ENCODE results near the gene LRRC45.

LRRC45 gene

DNA sequence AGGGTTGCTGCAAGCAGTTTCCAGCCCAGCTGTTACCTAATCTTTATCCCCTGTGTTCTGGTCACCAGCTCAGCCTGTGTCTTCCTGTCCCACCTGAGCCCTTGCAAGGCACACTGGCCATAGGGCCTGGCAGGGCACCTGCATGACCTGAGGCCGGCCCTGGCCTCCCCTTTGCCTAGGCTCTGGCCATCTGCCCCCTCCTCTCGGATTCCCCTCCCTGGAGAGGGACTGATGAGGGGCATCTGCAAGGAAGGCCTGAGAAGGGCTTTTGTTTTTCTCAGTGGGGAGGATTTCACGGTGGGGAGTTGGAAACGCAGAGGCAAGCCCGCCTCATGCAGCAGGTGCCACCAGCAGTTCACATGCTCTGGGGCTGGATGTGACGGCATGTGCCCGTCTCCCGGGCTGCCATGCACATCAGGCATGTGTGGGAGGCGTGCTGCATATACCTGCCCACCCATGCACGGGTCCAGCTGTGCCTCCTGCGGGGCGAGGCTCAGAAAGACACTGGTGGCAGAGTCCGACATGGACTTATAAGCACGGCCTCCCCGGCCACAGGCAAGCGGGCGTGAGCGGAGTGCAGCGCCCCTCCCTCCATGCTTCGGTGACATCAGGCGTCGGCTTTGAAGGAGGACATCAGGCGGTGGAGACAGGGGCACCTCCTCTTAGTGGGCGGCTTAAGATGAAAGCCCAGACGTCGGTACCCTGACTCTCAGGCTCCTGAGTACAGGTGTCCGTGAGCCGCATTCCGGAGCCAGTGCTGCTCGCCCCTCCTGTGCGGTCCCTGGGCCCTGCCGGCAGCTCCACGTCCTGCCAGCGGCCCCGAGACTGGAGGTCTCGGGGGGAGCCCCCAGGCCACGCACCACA, 29.1 kb upstream of the LRRC45 start:
- in situ Hi-C loops (cut with MboI; ENCODE audit: low sequenced_read_pairs) = no loop called here

DNA sequence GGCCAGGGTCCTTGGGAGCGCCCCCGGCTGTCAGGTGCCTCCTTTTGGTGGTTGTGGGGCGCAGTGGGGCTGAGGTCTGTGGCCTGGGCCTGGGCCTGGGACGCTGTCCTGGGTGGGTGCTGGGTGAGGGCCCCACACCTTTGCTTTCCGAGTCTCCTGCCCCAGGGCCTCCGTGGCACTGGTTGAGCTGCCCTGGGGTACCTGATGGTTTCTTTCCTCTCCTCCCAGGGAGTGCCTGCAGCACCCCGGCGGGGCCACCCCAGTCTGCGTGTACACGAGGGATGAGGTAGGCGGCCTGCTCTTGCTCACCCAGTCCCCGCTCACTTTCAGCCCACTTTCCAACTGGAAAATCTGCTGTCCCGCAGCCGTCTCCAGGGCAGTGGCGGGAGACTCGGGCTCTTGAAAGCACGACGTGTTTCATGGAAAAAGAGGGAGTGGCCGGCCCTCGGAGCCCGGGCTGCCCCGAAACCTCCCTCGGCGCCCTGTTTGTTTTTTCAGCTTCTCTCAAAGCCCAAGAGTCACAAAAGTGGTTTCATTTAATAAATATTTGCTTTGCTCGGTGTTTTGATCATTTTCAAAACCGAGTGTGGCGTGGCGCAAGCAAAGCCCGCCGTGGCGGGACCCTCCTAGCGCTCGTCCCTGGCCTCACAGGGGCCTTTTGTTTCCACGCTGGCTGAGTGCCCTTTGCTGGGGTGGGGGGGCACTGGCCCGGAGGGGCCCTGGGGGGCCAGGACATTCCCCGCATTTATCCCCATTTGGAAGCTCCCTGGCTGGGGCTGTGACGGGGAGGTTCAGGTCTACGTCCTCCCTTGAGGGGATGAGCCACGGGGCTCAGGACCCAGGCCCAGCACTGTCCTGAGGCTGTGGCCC, 28.3 kb upstream of the LRRC45 start:
- in situ Hi-C loops (cut with MboI; ENCODE audit: low sequenced_read_pairs) = no loop called here

DNA sequence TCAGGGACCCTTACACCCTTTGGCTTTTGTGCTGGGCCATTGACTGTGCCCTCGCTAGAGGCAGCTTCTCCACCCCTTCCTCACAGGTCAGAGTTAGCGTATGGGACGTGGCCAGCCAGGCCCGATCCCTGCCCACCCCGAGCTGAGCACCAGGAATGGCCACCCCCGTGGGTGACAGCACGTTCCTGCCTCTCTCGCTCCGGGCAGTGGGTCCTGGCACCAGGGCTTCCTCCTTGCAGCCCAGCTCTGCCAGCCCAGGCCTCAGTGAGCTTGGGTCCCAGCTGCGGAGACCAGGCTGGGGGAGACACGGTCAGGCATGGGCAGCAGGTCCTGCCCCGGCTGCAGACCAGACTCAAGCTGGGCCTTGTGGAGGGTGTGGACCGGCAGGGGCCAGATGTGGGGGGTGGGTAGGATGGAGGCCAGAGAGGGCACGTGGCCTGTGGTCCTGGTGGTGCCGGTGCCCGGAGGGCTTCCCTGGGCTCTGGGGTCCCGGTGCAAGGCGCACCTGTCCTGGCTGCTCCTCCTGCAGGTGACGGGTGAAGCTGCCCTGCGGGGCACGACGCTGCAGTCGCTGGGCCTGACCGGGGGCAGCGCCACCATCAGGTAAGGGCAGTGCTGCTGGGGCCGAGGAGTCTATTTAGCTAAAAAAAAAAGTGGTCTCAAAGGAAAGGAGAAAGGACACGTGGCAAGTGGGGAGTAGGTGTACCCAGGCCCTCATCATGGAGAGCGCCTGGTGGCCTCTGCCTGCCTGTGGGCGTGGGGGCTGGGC, 27.5 kb upstream of the LRRC45 start:
- in situ Hi-C loops (cut with MboI; ENCODE audit: low sequenced_read_pairs) = no loop called here

DNA sequence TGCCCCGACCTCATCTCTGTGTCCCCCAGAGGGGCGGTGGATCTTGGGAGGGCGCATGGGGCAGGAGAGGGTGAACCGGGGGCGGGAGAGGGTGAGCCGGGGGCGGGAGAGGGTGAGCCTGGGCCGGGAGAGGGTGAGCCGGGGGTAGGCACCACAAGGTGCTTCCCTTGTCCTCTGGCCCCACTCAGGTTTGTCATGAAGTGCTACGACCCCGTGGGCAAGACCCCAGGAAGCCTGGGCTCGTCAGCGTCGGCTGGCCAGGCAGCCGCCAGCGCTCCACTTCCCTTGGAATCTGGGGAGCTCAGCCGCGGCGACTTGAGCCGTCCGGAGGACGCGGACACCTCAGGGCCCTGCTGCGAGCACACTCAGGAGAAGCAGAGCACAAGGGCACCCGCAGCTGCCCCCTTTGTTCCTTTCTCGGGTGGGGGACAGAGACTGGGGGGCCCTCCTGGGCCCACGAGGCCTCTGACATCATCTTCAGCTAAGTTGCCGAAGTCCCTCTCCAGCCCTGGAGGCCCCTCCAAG, 26.8 kb upstream of the LRRC45 start:
- in situ Hi-C loops (cut with MboI; ENCODE audit: low sequenced_read_pairs) = no loop called here

DNA sequence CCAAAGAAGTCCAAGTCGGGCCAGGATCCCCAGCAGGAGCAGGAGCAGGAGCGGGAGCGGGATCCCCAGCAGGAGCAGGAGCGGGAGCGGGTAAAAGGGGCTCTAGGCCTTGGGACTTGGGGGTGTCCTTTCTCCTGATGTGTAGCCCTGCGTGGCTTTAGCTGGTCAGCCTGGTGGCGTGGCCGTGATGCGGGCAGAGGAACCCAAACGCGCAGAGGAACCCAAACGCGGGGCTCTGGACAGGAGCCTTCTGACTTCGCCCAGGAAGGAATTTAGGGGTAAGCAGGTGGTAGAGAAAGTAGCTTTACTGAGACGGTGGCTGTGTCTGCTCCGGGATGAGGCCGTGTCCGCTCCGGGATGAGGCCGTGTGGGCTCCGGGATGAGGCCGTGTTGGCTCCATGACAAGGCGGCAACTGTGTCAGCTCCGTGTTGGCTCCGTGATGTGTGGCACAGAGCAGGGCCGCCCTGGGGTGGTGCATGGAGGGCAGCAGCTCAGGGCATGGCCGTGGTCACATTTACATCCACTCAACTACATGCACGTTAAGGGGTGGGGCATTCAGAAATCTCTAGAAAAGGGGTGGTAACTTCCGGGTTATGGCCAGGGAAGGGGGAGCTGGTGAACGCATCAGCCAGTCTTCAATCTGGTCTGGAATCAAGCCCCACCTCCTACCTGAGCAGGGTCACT, 26.2 kb upstream of the LRRC45 start:
- in situ Hi-C loops (cut with MboI; ENCODE audit: low sequenced_read_pairs) = no loop called here

DNA sequence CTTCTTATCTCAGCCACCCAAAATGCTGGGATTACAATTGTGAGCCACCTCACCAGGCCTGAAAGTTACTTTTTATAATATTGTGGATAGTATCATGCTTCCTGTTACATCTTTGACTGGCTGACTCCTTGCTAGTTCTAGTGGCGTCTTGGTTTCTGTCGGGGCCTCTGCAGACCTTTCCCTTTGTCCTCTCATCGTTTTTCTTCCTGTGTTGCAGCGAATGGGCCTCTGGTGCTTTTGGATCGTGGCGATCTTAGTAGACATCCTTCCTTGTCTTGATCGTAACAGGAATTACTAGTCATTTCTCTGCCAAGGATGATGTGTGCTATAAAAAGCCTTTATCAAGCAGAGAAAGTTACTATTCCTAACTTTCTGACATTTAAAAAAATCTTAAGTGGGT, 24.9 kb upstream of the LRRC45 start:
- in situ Hi-C loops (cut with MboI; ENCODE audit: low sequenced_read_pairs) = no loop called here

DNA sequence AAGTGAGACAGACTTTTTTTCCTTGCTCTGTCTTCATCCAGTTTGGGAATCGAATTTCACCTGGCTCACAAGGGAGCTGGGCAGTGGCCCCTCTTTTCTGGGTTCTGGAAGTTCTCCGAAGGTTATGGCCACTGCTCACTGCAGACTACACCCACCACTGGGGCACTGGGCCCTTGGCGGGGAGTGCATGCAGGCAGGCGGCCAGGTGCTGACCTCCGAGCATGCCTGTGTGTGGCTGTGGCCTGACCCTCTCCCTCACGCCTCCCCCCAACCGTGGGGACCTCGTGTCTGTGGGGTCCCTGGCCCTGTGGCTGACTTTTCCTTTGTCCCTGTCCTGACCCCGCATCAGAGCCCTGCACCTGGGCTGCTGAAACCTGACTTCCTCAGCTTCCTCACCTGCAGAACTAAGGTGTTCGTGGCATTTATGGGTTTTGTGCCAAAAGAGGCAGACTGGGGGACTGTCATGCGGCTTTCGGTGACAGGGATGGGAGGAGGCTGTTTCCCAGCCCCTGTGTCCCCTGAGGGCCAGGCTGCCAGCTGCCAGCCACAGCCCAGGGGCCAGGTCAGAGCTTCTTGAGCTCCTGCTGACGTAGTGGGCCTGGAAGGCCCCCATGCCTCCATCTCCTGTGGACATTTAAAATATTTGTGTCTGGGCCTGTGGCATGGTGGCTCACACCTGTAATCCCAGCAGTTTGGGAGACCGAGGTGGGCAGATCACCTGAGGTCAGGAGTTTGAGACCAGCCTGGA, 24.2 kb upstream of the LRRC45 start:
- in situ Hi-C loops (cut with MboI; ENCODE audit: low sequenced_read_pairs) = no loop called here

DNA sequence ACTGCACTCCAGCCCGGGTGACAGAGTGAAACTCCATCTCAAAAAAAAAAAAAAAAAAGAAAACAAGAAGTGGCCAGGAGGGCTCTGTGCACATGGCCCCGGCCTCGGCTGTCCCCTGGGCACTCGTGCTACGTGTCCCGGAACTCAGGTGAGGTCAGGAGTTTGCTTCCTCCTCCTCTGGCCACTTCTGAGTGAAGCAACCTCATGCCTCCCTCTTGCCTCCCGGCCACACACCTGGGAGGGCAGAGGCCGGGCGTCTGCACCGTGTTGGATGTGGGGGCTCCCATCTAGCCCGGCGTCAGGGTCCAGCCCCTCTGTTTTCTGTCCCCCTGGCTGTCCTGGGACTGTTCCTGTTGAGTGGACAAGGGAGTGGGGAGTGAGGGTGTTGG, 23.5 kb upstream of the LRRC45 start:
- in situ Hi-C loops (cut with MboI; ENCODE audit: low sequenced_read_pairs) = no loop called here

DNA sequence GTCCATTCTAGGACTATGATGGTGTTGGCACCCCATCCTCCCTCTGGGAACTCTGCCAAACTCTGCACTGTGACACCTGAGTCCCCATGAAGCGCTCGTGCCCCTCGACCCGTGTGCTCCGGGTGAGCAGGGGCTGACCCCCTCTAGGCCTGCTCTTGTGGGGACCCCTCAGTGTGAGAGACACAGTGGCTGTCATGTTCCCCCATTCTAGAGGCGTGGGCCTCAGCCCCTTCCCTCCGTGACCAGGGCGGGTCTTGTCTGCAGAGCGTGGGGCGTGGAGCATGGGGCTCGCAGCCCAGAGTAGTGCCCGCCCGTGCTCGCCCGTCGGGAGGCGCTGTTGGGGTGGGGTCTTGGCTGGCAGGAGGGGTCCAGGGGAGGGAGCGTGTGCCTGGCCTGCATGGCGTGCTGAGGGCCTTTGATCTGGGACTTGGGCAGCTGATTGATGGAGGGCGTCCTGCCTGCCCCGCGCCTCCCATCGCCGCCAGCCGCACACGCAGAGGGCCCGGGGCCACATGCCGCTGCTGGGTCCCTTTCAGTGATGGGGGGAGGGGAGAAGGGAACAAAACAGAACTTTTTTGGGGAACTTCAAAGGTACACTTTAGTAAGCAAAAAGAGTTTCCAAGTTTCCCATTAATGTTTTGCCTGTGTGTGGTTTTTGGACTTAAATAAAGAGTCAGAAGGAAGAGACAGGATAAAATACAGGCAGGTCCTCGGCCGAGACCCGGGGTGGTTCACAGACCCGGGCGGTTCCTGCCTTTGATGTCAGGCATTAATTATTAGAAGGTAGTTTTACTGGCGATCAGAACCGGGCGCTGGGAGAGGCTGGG, 22.9 kb upstream of the LRRC45 start:
- in situ Hi-C loops (cut with MboI; ENCODE audit: low sequenced_read_pairs) = no loop called here

DNA sequence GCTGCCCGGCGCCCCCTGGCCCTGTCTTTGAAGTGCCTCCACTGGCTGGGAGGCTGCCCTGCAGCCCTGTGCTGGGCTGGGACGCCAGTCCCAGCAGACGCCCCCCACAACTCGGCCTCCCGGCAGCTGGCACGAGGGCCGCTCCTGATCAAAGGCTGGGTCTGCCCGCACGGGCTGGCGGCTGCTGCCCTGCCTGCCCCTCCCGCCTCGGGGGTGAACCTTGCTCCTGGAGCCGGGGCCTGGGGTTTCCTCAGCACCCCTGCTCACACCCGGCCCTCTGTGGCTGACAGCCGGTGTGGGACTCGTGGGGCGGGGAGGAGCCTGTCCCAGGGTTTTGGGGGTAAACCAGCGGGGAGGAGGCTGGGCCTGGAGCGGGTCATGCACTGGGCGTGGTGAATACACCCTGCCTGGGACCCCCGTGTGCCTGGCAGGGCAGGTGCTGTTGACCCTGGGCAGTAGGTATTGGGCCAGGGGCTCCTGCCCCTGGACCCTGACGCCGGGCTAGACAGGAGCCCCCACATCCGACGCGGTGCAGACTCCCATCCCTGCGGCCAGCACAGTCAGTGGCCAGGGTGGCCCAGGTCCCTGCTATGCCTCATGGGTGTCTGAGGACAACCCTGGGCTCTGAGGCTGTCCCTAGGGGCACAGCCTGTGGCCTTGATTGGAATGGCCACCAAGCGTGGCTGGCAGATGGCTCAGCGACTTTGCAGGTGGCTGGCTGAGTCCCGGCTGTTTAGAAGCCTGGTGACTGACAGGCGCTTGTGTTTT, 22.1 kb upstream of the LRRC45 start:
- in situ Hi-C loops (cut with MboI; ENCODE audit: low sequenced_read_pairs) = no loop called here

DNA sequence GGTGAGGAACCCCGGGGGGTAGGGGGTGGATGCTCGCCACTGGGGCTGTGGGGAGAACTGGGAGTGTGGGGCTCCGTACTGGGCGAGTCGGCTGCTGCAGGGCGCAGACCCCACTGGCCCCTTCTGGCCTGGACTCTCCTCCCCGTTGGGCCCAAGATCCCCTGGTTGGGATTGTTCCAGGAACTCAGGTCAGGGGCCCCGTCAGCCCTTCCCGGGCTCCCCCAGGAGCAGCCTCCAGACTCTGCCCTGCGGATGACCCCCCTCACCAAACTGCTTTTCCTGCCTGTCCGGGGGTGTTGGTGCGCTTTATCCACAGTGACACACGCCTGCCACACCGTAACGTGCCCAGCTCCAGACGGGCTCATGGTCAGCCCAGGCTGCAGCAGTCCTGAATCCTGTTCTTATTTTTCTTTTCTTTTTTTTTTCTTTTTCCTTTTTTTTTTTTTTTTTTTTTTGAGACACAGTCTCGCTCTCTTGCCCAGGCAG, 21.5 kb upstream of the LRRC45 start:
- in situ Hi-C loops (cut with MboI; ENCODE audit: low sequenced_read_pairs) = no loop called here

DNA sequence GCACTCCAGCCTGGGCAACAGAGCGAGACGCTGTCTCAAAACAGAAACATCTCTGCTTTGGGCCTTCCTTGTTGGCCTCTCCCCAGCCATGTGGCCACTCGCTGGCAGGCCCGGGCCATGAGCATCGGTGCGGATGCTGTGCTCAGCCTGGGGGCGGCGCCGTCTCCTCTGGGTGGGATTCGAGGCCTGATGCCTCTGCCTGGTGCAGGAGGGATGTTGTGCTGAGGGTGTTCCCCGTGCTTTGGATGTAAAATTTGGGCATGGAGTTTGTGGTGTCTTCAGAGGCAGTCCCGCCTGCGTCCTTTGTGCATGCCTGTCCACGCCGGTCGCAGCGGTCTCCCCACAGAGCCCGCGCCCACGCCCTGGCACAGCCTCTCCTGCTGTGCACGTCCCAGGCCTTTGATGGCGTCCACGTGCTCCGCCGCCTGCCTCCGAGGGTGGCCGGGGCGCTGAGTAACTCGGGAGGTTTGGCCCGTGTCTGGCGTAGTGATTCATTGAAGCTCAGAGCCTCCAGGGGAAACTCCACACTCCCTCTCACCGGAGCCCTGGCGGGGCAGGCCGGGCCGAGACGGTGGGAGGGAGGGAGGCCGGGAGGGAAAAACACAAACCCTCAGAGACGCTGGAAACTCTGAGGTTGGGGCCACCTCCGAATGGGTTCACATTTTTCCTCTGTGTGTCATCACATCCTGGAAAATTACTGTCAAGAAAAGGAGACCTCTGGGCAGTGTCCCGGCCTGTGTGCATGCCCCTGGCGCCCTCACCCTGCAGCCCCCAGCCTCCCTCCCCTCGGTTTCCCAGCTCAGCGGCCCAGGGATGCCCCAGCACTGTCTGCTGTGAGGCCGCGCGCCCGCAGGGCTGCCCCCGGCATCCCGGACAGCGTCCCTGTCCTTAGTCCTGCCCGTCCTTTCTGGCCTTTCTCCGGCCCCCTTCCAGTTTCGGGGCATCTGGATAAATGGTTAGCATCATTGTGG, 19.4 kb upstream of the LRRC45 start:
- in situ Hi-C loops (cut with MboI; ENCODE audit: low sequenced_read_pairs) = no loop called here

DNA sequence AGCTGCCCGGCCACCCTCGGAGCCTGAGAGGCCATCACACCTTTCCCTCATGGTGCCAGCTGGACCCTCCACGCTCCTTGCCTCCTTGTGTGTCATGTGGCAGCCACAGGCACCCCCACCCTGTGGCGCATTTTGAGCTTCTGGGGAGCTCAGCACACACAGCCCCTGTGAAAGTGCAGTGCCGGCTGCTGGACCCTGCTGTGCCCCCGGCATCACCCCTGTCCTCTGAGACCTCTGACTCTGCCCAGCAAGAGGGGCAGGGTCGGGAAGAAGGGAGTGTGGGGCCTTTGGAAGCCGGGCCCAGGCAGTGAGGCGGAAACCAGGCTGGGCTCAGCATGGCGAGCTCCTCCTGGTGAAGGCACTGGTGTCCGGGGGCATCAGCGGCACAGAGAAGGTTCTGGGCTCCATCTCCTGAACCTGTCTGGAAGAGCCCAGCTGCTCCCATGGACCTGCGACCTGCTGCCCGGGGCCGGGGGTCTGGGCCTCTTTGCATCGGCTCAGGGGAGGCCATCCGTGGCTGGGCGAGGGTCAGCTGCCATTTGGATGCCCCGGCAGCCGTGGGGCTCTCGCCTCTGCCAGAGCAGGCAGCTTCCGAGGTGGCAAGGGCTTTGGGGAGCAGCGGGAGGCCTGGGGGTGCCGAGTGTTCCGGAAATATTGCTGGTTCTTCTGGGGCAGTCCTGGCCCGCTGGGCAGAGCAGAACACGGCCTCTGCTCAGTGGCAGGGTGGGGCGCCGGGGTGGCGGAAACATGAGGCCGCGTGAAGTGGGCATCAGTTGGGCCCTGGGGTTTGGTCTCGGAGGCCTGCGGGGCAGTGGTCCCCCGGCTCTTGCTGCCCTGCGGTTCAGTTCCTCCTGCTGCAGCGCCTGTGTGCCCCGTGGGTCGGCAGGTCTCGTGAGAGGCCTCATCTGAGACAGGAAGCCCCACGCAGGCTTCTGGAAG, 18.3 kb upstream of the LRRC45 start:
- in situ Hi-C loops (cut with MboI; ENCODE audit: low sequenced_read_pairs) = no loop called here

DNA sequence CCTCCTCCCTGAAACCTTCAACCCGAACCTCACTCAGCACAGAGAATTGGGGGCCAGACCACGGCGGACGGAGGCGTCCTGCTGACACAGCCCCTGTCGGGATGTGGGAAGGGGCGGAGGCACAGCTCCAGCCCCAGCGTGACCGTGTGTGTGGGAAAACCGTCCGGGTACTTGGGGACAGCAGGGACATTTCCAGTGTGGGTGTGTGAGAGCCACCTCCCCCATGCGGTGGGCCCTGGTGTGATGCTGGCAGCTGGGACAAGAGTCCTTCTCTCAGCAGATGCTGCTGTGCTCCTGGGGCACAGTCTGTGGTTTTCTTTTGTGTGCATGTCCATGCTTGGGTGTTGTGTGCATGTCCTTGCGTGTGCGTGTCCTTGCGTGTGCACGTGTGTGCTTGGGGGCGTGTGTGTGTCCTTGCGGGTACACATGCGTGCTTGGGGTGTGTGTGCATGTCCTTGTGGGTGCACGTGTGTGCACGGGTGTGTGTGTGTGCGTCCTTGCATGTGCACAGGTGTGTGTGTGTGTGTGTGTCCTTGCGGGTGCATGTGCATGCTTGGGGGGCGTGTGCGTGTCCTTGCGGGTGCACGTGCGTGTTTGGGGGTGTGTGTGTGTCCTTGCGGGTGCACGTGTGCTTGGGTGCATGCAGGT, 17.3 kb upstream of the LRRC45 start:
- in situ Hi-C loops (cut with MboI; ENCODE audit: low sequenced_read_pairs) = no loop called here

DNA sequence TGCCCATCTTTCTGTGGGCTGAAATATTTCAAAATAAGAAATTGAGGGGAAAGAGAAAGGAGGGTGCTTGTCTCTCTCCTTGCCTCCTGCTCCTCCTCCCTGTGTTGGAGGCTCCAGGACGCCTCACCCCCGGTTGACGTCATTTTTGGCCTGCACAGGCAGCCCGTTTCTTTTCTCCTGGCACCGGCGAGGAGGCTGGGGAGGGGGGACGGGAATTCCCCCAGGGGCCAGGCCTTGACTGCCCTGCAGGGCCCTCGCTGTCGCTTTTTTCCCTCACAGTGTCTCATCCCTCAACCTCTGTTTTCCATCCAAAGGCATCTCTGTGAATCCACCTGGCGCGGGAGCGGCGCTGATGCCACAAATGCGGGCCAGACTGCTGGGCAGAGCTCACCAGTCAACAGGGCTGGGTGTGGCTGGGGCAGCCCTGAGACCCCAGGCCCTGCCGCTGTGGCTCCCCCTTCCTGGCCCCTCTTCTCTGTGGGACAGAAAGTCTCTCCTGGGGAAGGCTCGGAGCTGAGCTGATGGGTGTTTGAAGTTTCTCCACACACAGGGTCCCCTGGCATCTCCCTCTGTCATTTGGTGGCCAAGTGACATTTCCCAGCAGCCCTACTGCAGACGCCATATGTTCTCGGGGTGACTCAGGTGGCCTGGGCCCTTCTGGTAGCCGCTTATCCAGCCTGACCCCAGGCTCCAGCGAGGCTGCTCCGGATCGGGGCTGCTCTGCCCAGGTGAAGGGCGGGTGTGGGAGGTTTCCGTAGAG, 16.5 kb upstream of the LRRC45 start:
- in situ Hi-C loops (cut with MboI; ENCODE audit: low sequenced_read_pairs) = no loop called here

Measured in HL-60/S4 (cell line).